ENCODE results near the gene PRICKLE4.

PRICKLE4 gene

GRCh38 chr6:41744236-41744787, 36.3 kb upstream of the PRICKLE4 start:
- Histone ChIP-seq H3K23ac (ENCODE audit: low read length) (no peak overlapping the region), H3K56ac (ENCODE audit: low read length) (no peak overlapping the region), H4K5ac (ENCODE audit: low read length) (no peak overlapping the region), H3K79me1 (ENCODE audit: low read length) (no peaks in the 10 kb centered on the region), H2BK15ac (replicated peaks; ENCODE audit: low read depth) (no peak overlapping the region), H3K9ac (ENCODE audit: low read length) (no peak overlapping the region), H3K4me2 (ENCODE audit: low read length) (no peak overlapping the region), H3K27ac (ENCODE audit: low read depth, low read length) (no peak overlapping the region), H2AK5ac (ENCODE audit: low read length) (no peak overlapping the region), H2BK120ac (ENCODE audit: low read depth, low read length) (no peak overlapping the region), H3K4me1 (ENCODE audit: control insufficient read depth, low read depth, low read length) (no peaks in the 10 kb centered on the region), H3K79me2 (ENCODE audit: control insufficient read depth, insufficient read depth, low read length) (no peaks in the 10 kb centered on the region), H2BK5ac (ENCODE audit: low read length) (no peak overlapping the region), H3K36me3 (ENCODE audit: control insufficient read depth, insufficient read depth, low read length) (no peaks in the 10 kb centered on the region), H3K4ac (ENCODE audit: low read depth, low read length) (no peak overlapping the region), H4K8ac (ENCODE audit: low read depth, low read length) (no peak overlapping the region), H3K18ac (ENCODE audit: low read length) (no peak overlapping the region), H3K4me3 (ENCODE audit: low read length) (no peak overlapping the region), H3K27me3 (ENCODE audit: insufficient read depth, low read length, poor library complexity) (no peaks in the 10 kb centered on the region)
- DNase-seq = no peak
- no CpG with 5 or more reads among the region's 7 CpGs for WGBS (ENCODE audit: extremely low coverage, insufficient coverage, low lambda C conversion rate)

GRCh38 chr6:41746107-41746506, 34.5 kb upstream of the PRICKLE4 start:
- Histone ChIP-seq H3K4me3 (ENCODE audit: low read length) (no peak overlapping the region), H2BK120ac (ENCODE audit: low read depth, low read length) (no peak overlapping the region), H4K5ac (ENCODE audit: low read length) (no peak overlapping the region), H3K36me3 (ENCODE audit: control insufficient read depth, insufficient read depth, low read length) (no peaks in the 10 kb centered on the region), H3K4me1 (ENCODE audit: control insufficient read depth, low read depth, low read length) (no peaks in the 10 kb centered on the region), H3K4ac (ENCODE audit: low read depth, low read length) (no peak overlapping the region), H2BK5ac (ENCODE audit: low read length) (no peak overlapping the region), H2AK5ac (ENCODE audit: low read length) (no peak overlapping the region), H2BK15ac (replicated peaks; ENCODE audit: low read depth) (no peak overlapping the region), H3K18ac (ENCODE audit: low read length) (no peak overlapping the region), H3K9ac (ENCODE audit: low read length) (no peak overlapping the region), H3K79me2 (ENCODE audit: control insufficient read depth, insufficient read depth, low read length) (no peaks in the 10 kb centered on the region), H3K56ac (ENCODE audit: low read length) (no peak overlapping the region), H3K23ac (ENCODE audit: low read length) (no peak overlapping the region), H3K79me1 (ENCODE audit: low read length) (no peaks in the 10 kb centered on the region), H3K27ac (ENCODE audit: low read depth, low read length) (no peak overlapping the region), H3K27me3 (ENCODE audit: insufficient read depth, low read length, poor library complexity) (no peaks in the 10 kb centered on the region), H4K8ac (ENCODE audit: low read depth, low read length) (no peak overlapping the region), H3K4me2 (ENCODE audit: low read length) (no peak overlapping the region)
- WGBS (ENCODE audit: extremely low coverage, insufficient coverage, low lambda C conversion rate) = no CpG with 5 or more reads among the region's 10 CpGs
- DNase-seq = no peak

GRCh38 chr6:41747256-41748101, 33.1 kb upstream of the PRICKLE4 start, which contains the start of gene PGC:
Gene PGC, minus strand, starts transcription at chr6:41747397. Its CDS starts 63 bp downstream, at chr6:41747334.
- H3K79me1 ChIP-seq (ENCODE audit: low read length) = no peaks in the 10 kb centered on the region
- no peak within 1 kb of the TSS for H2BK5ac ChIP-seq (ENCODE audit: low read length)
- H3K18ac ChIP-seq (ENCODE audit: low read length) = no peak within 1 kb of the TSS
- no peak within 1 kb of the TSS for H3K9ac ChIP-seq (ENCODE audit: low read length)
- no peak for DNase-seq
- H3K27me3 ChIP-seq (ENCODE audit: insufficient read depth, low read length, poor library complexity) = no peaks in the 10 kb centered on the region
- no peaks in the 10 kb centered on the region for H3K36me3 ChIP-seq (ENCODE audit: control insufficient read depth, insufficient read depth, low read length)
- H3K56ac ChIP-seq (ENCODE audit: low read length) = no peak within 1 kb of the TSS
- H2BK15ac ChIP-seq (replicated peaks; ENCODE audit: low read depth) = no peak within 1 kb of the TSS
- H3K4me1 ChIP-seq (ENCODE audit: control insufficient read depth, low read depth, low read length) = no peaks in the 10 kb centered on the region
- H3K27ac ChIP-seq (ENCODE audit: low read depth, low read length) = no peak within 1 kb of the TSS
- H3K23ac ChIP-seq (ENCODE audit: low read length) = no peak within 1 kb of the TSS
- no peak within 1 kb of the TSS for H4K5ac ChIP-seq (ENCODE audit: low read length)
- no peak within 1 kb of the TSS for H3K4me2 ChIP-seq (ENCODE audit: low read length)
- H3K79me2 ChIP-seq (ENCODE audit: control insufficient read depth, insufficient read depth, low read length) = no peaks in the 10 kb centered on the region
- H3K4ac ChIP-seq (ENCODE audit: low read depth, low read length) = no peak within 1 kb of the TSS
- H2AK5ac ChIP-seq (ENCODE audit: low read length) = no peak within 1 kb of the TSS
- no peak within 1 kb of the TSS for H4K8ac ChIP-seq (ENCODE audit: low read depth, low read length)
- no CpG with 5 or more reads among the region's 15 CpGs for WGBS (ENCODE audit: extremely low coverage, insufficient coverage, low lambda C conversion rate)
- no peak within 1 kb of the TSS for H2BK120ac ChIP-seq (ENCODE audit: low read depth, low read length)
- H3K4me3 ChIP-seq (ENCODE audit: low read length) = no peak within 1 kb of the TSS

GRCh38 chr6:41748102-41748477, 32.5 kb upstream of the PRICKLE4 start:
- no peak overlapping the region for H4K5ac ChIP-seq (ENCODE audit: low read length)
- no peaks in the 10 kb centered on the region for H3K4me1 ChIP-seq (ENCODE audit: control insufficient read depth, low read depth, low read length)
- no peaks in the 10 kb centered on the region for H3K79me2 ChIP-seq (ENCODE audit: control insufficient read depth, insufficient read depth, low read length)
- no peaks in the 10 kb centered on the region for H3K79me1 ChIP-seq (ENCODE audit: low read length)
- H3K27me3 ChIP-seq (ENCODE audit: insufficient read depth, low read length, poor library complexity) = no peaks in the 10 kb centered on the region
- no peak overlapping the region for H2BK5ac ChIP-seq (ENCODE audit: low read length)
- no peaks in the 10 kb centered on the region for H3K36me3 ChIP-seq (ENCODE audit: control insufficient read depth, insufficient read depth, low read length)
- no peak overlapping the region for H3K9ac ChIP-seq (ENCODE audit: low read length)
- H2BK120ac ChIP-seq (ENCODE audit: low read depth, low read length) = no peak overlapping the region
- no peak overlapping the region for H4K8ac ChIP-seq (ENCODE audit: low read depth, low read length)
- DNase-seq = no peak
- no peak overlapping the region for H2AK5ac ChIP-seq (ENCODE audit: low read length)
- H3K4ac ChIP-seq (ENCODE audit: low read depth, low read length) = no peak overlapping the region
- H3K4me3 ChIP-seq (ENCODE audit: low read length) = no peak overlapping the region
- no peak overlapping the region for H2BK15ac ChIP-seq (replicated peaks; ENCODE audit: low read depth)
- H3K23ac ChIP-seq (ENCODE audit: low read length) = no peak overlapping the region
- no peak overlapping the region for H3K18ac ChIP-seq (ENCODE audit: low read length)
- no CpG with 5 or more reads among the region's 6 CpGs for WGBS (ENCODE audit: extremely low coverage, insufficient coverage, low lambda C conversion rate)
- no peak overlapping the region for H3K56ac ChIP-seq (ENCODE audit: low read length)
- no peak overlapping the region for H3K27ac ChIP-seq (ENCODE audit: low read depth, low read length)
- no peak overlapping the region for H3K4me2 ChIP-seq (ENCODE audit: low read length)

- no peaks in the 10 kb centered on the region for H3K79me1 ChIP-seq (ENCODE audit: low read length)
- H2BK5ac ChIP-seq (ENCODE audit: low read length) = no peak overlapping the region
- H4K8ac ChIP-seq (ENCODE audit: low read depth, low read length) = no peak overlapping the region
- H3K4ac ChIP-seq (ENCODE audit: low read depth, low read length) = no peak overlapping the region
- no peak overlapping the region for H2BK15ac ChIP-seq (replicated peaks; ENCODE audit: low read depth)
- DNase-seq = no peak
- no peak overlapping the region for H3K4me2 ChIP-seq (ENCODE audit: low read length)
- H3K36me3 ChIP-seq (ENCODE audit: control insufficient read depth, insufficient read depth, low read length) = no peaks in the 10 kb centered on the region
- no peaks in the 10 kb centered on the region for H3K4me1 ChIP-seq (ENCODE audit: control insufficient read depth, low read depth, low read length)
- H3K56ac ChIP-seq (ENCODE audit: low read length) = no peak overlapping the region
- H3K27me3 ChIP-seq (ENCODE audit: insufficient read depth, low read length, poor library complexity) = no peaks in the 10 kb centered on the region
- H3K23ac ChIP-seq (ENCODE audit: low read length) = no peak overlapping the region
- no peak overlapping the region for H3K4me3 ChIP-seq (ENCODE audit: low read length)
- H3K9ac ChIP-seq (ENCODE audit: low read length) = no peak overlapping the region
- no peak overlapping the region for H4K5ac ChIP-seq (ENCODE audit: low read length)
- no peak overlapping the region for H2AK5ac ChIP-seq (ENCODE audit: low read length)
- no peak overlapping the region for H3K27ac ChIP-seq (ENCODE audit: low read depth, low read length)
- no peaks in the 10 kb centered on the region for H3K79me2 ChIP-seq (ENCODE audit: control insufficient read depth, insufficient read depth, low read length)
- no CpG with 5 or more reads among the region's 3 CpGs for WGBS (ENCODE audit: extremely low coverage, insufficient coverage, low lambda C conversion rate)
- no peak overlapping the region for H2BK120ac ChIP-seq (ENCODE audit: low read depth, low read length)
- H3K18ac ChIP-seq (ENCODE audit: low read length) = no peak overlapping the region
Measured at GRCh38 chr6:41748542-41748941, 32.0 kb upstream of the PRICKLE4 start.

Measured in mesendoderm (in vitro differentiated cells).